OCI-LY3 (cell line): ENCODE measurements around the gene C11orf42.

Experiments used
- H2AFZ ChIP-seq: fragments of 200-600, 300-600 bp; shearing (Covaris generic); 2 replicates; pipeline ENCODE4 v1.6.0; 2014; ENCODE audit warnings: antibody characterized with exemption, low read depth, low read length
- H3K27ac ChIP-seq: fragments of 200-600, 300-600 bp; sonication (generic); 2 replicates; pipeline ENCODE4 v1.5.1; 2014; ENCODE audit warnings: mild to moderate bottlenecking, low read length, moderate library complexity, mixed read lengths
- H3K27me3 ChIP-seq: fragments of 200-600, 300-600 bp; sonication (generic); 2 replicates; pipeline ENCODE4 v1.6.1; 2014; ENCODE audit warnings: low read depth, low read length, mixed read lengths
- H3K36me3 ChIP-seq: fragments of 200-600, 300-600 bp; sonication (generic); replicated peaks from 2 replicates; pipeline ENCODE3; 2014; ENCODE audit warnings: low read depth, low read length, mixed read lengths
- H3K4me1 ChIP-seq: fragments of 300-600, 200-600 bp; sonication (generic); 2 replicates; pipeline ENCODE4 v1.6.1; 2014; ENCODE audit warnings: low read length, mixed read lengths
- H3K4me2 ChIP-seq: fragments of 200-600, 300-600 bp; sonication (generic); 2 replicates; pipeline ENCODE4 v1.6.1; 2014; ENCODE audit warnings: low read length, mixed read lengths
- H3K4me3 ChIP-seq: fragments of 300-600, 200-600 bp; sonication (generic); 2 replicates; pipeline ENCODE4 v1.5.1; 2014; ENCODE audit warnings: antibody characterized with exemption, mild to moderate bottlenecking, low read length, moderate library complexity
- H3K79me2 ChIP-seq: fragments of 300-600, 200-600 bp; shearing (Covaris generic); 2 replicates; pipeline ENCODE4 v1.6.1; 2014; ENCODE audit warnings: mild to moderate bottlenecking, low read length, mixed read lengths
- H3K9ac ChIP-seq: fragments of 300-600, 200-600 bp; shearing (Covaris generic); 2 replicates; pipeline ENCODE4 v1.6.0; 2014; ENCODE audit warnings: mild to moderate bottlenecking, low read length, moderate library complexity
- H3K9me3 ChIP-seq: fragments of 200-600, 300-600 bp; shearing (Covaris generic); 2 replicates; pipeline ENCODE4 v1.6.1; 2014; ENCODE audit warnings: low read length, mixed read lengths; ENCODE audit not compliant: insufficient read depth
- H4K20me1 ChIP-seq: fragments of 200-600, 300-600 bp; sonication (generic); 2 replicates; pipeline ENCODE4 v1.6.1; 2016; ENCODE audit warnings: low read length, mixed read lengths; ENCODE audit not compliant: insufficient read depth
- CTCF ChIP-seq: fragments of 200-600, 300-600 bp; sonication (generic); IDR thresholded peaks from 2 replicates; pipeline ENCODE4 v1.5.1; 2014; ENCODE audit warnings: antibody characterized with exemption, low read length, low read depth
- EZH2phosphoT487 ChIP-seq: fragments of 200-600 bp; shearing (Covaris generic); IDR thresholded peaks from 2 replicates; pipeline ENCODE4 v1.6.1; 2018; ENCODE audit warnings: antibody characterized with exemption, mixed run types, low read depth

C11orf42 gene

GRCh38 chr11:6238902-6239301, 33.5 kb downstream of the C11orf42 start, which contains the start of gene CNGA4:
TSS of gene CNGA4 (plus strand) at chr11:6239089. CDS start at chr11:6239207, 118 bp downstream.
- H4K20me1 ChIP-seq, result no peaks in the 10 kb centered on the region
- TF ChIP-seq CTCF (no peak), EZH2phosphoT487 (no peak)

GRCh38 chr11:6240139-6240538, 34.8 kb downstream of the C11orf42 start:
- Histone ChIP-seq H2AFZ (no peak overlapping the region), H4K20me1 (no peaks in the 10 kb centered on the region), H3K79me2 (no peaks in the 10 kb centered on the region), H3K4me3 (no peak overlapping the region), H3K36me3 (no peaks in the 10 kb centered on the region), H3K9ac (no peak overlapping the region), H3K27me3 (0 out of 2 replicates have a peak, but pooled peaks cover 3% of the 10 kb centered on the region), H3K9me3 (no peaks in the 10 kb centered on the region), H3K4me1 (no peaks in the 10 kb centered on the region), H3K4me2 (no peak overlapping the region), H3K27ac (no peak overlapping the region)
- no peak for TF ChIP-seq CTCF
- no peak for TF ChIP-seq EZH2phosphoT487

More at GRCh38 chr11:6238902-6239301, 33.5 kb downstream of the C11orf42 start, which contains the start of gene CNGA4:
- no peaks in the 10 kb centered on the region for H3K36me3 ChIP-seq
- H3K79me2 ChIP-seq, result peaks cover 5% of the 10 kb centered on the region
- no peak within 1 kb of the TSS for H3K4me3 ChIP-seq
- no peaks in the 10 kb centered on the region for H3K4me1 ChIP-seq
- no peak within 1 kb of the TSS for H3K27ac ChIP-seq
- H3K9me3 ChIP-seq, result no peaks in the 10 kb centered on the region
- no peak within 1 kb of the TSS for H2AFZ ChIP-seq
- H3K9ac ChIP-seq, result no peak within 1 kb of the TSS
- H3K27me3 ChIP-seq, result 0 out of 2 replicates have a peak, but pooled peaks cover 1% of the 10 kb centered on the region
- H3K4me2 ChIP-seq, result no peak within 1 kb of the TSS

GRCh38 chr11:6240781-6241180, 35.4 kb downstream of the C11orf42 start:
- TF ChIP-seq EZH2phosphoT487 (no peak), CTCF (no peak)
- no peak overlapping the region for H3K27ac ChIP-seq
- no peaks in the 10 kb centered on the region for H3K4me1 ChIP-seq
- H2AFZ ChIP-seq, result no peak overlapping the region
- H4K20me1 ChIP-seq, result no peaks in the 10 kb centered on the region
- H3K79me2 ChIP-seq, result no peaks in the 10 kb centered on the region
- no peak overlapping the region for H3K9ac ChIP-seq
- no peaks in the 10 kb centered on the region for H3K9me3 ChIP-seq
- 0 out of 2 replicates have a peak, but pooled peaks cover 3% of the 10 kb centered on the region for H3K27me3 ChIP-seq
- H3K4me2 ChIP-seq, result no peak overlapping the region
- H3K36me3 ChIP-seq, result no peaks in the 10 kb centered on the region
- no peak overlapping the region for H3K4me3 ChIP-seq

GRCh38 chr11:6241316-6241715, 36.0 kb downstream of the C11orf42 start:
- Histone ChIP-seq H3K4me1 (no peaks in the 10 kb centered on the region), H2AFZ (no peak overlapping the region), H4K20me1 (no peaks in the 10 kb centered on the region), H3K27me3 (0 out of 2 replicates have a peak, but pooled peaks cover 3% of the 10 kb centered on the region), H3K9ac (no peak overlapping the region), H3K4me2 (no peak overlapping the region), H3K4me3 (no peak overlapping the region), H3K27ac (no peak overlapping the region), H3K9me3 (no peaks in the 10 kb centered on the region), H3K36me3 (no peaks in the 10 kb centered on the region), H3K79me2 (no peaks in the 10 kb centered on the region)
- no peak for TF ChIP-seq EZH2phosphoT487
- TF ChIP-seq CTCF, result no peak
